ENCODE results near the gene CNPY3.
"Not testable (repeated sequence)": the region's sequence is repeated elsewhere in the genome, so short reads cannot be mapped to it uniquely, and the experiment has no call there.

CNPY3 gene

DNA sequence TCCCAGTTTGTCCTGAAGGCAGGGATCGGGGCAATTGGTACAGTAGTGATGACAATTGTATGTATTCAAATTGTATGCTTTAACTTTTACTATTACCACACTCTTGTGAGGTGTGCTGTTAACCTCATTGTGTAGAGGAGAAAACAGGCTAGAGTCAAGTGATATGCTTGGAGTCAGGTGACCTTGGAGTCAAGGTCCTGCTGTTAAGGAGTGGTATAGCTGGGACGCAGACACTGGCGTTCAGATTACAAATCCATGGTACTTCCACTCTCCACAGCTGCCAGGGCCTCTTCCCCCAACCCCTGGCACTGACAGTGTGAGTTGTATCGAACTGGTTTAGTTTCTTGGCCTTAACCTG lies 10.5 kb downstream of the CNPY3 start:
- H3K9me3 ChIP-seq (ENCODE audit: control insufficient read depth, low read length) = no peaks in the 10 kb centered on the region
- no peaks in the 10 kb centered on the region for H3K4me1 ChIP-seq (ENCODE audit: control insufficient read depth, insufficient read depth, low read depth, low read length)
- H2BK12ac ChIP-seq (ENCODE audit: low read length in 2 of 2) = no peak overlapping the region
- no peak overlapping the region for H2AK5ac ChIP-seq (ENCODE audit: low read length, severe bottlenecking)
- peaks cover 34% of the 10 kb centered on the region for H3K79me1 ChIP-seq (replicated peaks; ENCODE audit: low read length, poor library complexity, severe bottlenecking)
- H4K91ac ChIP-seq (ENCODE audit: low read length) = no peak overlapping the region
- H2BK15ac ChIP-seq (ENCODE audit: low read depth, poor library complexity, severe bottlenecking) = no peak overlapping the region
- no peaks in the 10 kb centered on the region for H3K27me3 ChIP-seq (ENCODE audit: control insufficient read depth in 1 of 2, insufficient read depth in 1 of 2, low read length in 2 of 2)
- H3K36me3 ChIP-seq (ENCODE audit: control insufficient read depth in 1 of 2, insufficient read depth in 2 of 2, low read depth in 1 of 2, low read length in 2 of 2) = peaks cover 62 to 70% of the 10 kb centered on the region in 2 experiments
- H2BK120ac ChIP-seq (ENCODE audit: low read depth, low read length) = no peak overlapping the region
- no peak overlapping the region for H4K8ac ChIP-seq (ENCODE audit: low read length)
- no peak overlapping the region for H2AFZ ChIP-seq (ENCODE audit: low read depth, low read length)
- no peak overlapping the region for H2BK5ac ChIP-seq (ENCODE audit: low read depth, low read length, poor library complexity, severe bottlenecking)
- H3K9ac ChIP-seq (ENCODE audit: low read length) = no peak overlapping the region
- H3K4me3 ChIP-seq (ENCODE audit: insufficient read depth in 1 of 2, low read depth in 1 of 2, low read length in 2 of 2) = no peak overlapping the region
- 86% methylated on average over 2 of the region's 4 CpGs for WGBS
- H3K27ac ChIP-seq (ENCODE audit: low read length, poor library complexity, severe bottlenecking) = no peak overlapping the region
- no peak overlapping the region for H3K4me2 ChIP-seq (ENCODE audit: low read length, poor library complexity, severe bottlenecking)
- no peak overlapping the region for H3K14ac ChIP-seq (ENCODE audit: low read length in 2 of 2)
- no peak overlapping the region for H3K4ac ChIP-seq (ENCODE audit: low read depth in 1 of 2, low read length in 2 of 2)
- H3K18ac ChIP-seq (ENCODE audit: low read depth in 1 of 2, low read length in 2 of 2) = no peak overlapping the region
- H3K23ac ChIP-seq (ENCODE audit: low read length in 2 of 2) = no peak overlapping the region
- DNase-seq = no peak

GRCh38 chr6:42940493-42941045 lies 11.3 kb downstream of the CNPY3 start:
- Histone ChIP-seq H3K14ac (ENCODE audit: low read length in 2 of 2) (peak overlapping the region in 1 of 2 experiments; percentile 74), H2BK12ac (ENCODE audit: low read length in 2 of 2) (no peak overlapping the region), H2AFZ (ENCODE audit: low read depth, low read length) (no peak overlapping the region), H3K27me3 (ENCODE audit: control insufficient read depth in 1 of 2, insufficient read depth in 1 of 2, low read length in 2 of 2) (no peaks in the 10 kb centered on the region), H2BK120ac (ENCODE audit: low read depth, low read length) (no peak overlapping the region), H2AK5ac (ENCODE audit: low read length, severe bottlenecking) (no peak overlapping the region), H3K4me2 (ENCODE audit: low read length, poor library complexity, severe bottlenecking) (no peak overlapping the region), H3K27ac (ENCODE audit: low read length, poor library complexity, severe bottlenecking) (no peak overlapping the region), H3K4me1 (ENCODE audit: control insufficient read depth, insufficient read depth, low read depth, low read length) (no peaks in the 10 kb centered on the region), H4K8ac (ENCODE audit: low read length) (no peak overlapping the region), H2BK15ac (ENCODE audit: low read depth, poor library complexity, severe bottlenecking) (no peak overlapping the region), H3K36me3 (ENCODE audit: control insufficient read depth in 1 of 2, insufficient read depth in 2 of 2, low read depth in 1 of 2, low read length in 2 of 2) (peaks cover 58 to 62% of the 10 kb centered on the region in 2 experiments), H3K79me1 (replicated peaks; ENCODE audit: low read length, poor library complexity, severe bottlenecking) (peaks cover 32% of the 10 kb centered on the region), H3K9me3 (ENCODE audit: control insufficient read depth, low read length) (no peaks in the 10 kb centered on the region), H3K4me3 (ENCODE audit: insufficient read depth in 1 of 2, low read depth in 1 of 2, low read length in 2 of 2) (no peak overlapping the region), H3K18ac (ENCODE audit: low read depth in 1 of 2, low read length in 2 of 2) (no peak overlapping the region), H4K91ac (ENCODE audit: low read length) (no peak overlapping the region), H3K9ac (ENCODE audit: low read length) (no peak overlapping the region), H3K4ac (ENCODE audit: low read depth in 1 of 2, low read length in 2 of 2) (no peak overlapping the region), H3K23ac (ENCODE audit: low read length in 2 of 2) (no peak overlapping the region), H2BK5ac (ENCODE audit: low read depth, low read length, poor library complexity, severe bottlenecking) (no peak overlapping the region)
- no peak for DNase-seq
- WGBS = 91% methylated on average over 6 of the region's 6 CpGs

DNA sequence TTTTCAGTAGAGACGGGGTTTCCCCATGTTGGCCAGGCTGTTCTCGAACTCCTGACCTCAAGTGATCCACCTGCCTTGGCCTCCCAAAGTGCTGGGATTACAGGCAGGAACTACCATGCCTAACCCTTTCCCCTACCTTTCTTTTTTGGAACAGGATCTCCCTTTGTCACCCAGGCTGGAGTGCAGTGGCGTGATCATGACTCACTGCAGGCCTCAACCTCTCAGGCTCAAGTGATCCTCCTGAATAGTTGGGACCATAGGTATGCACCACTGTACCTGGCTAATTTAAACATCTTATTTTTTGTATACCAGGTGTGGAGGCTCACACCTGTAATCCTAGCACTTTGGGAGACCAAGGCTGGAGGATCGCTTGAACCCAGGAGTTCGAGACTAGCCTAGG lies 12.1 kb downstream of the CNPY3 start:
- not testable (repeated sequence) for H4K91ac ChIP-seq (ENCODE audit: low read length)

GRCh38 chr6:42942444-42942843 lies 13.2 kb downstream of the CNPY3 start:
- Histone ChIP-seq H3K9ac (ENCODE audit: low read length) (no peak overlapping the region), H2BK15ac (ENCODE audit: low read depth, poor library complexity, severe bottlenecking) (no peak overlapping the region), H3K27me3 (ENCODE audit: control insufficient read depth in 1 of 2, insufficient read depth in 1 of 2, low read length in 2 of 2) (no peaks in the 10 kb centered on the region), H3K23ac (ENCODE audit: low read length in 2 of 2) (no peak overlapping the region), H3K18ac (ENCODE audit: low read depth in 1 of 2, low read length in 2 of 2) (no peak overlapping the region), H2AFZ (ENCODE audit: low read depth, low read length) (no peak overlapping the region), H3K14ac (ENCODE audit: low read length in 2 of 2) (no peak overlapping the region), H2BK120ac (ENCODE audit: low read depth, low read length) (no peak overlapping the region), H3K4me3 (ENCODE audit: insufficient read depth in 1 of 2, low read depth in 1 of 2, low read length in 2 of 2) (no peak overlapping the region), H2BK12ac (ENCODE audit: low read length in 2 of 2) (no peak overlapping the region), H3K9me3 (ENCODE audit: control insufficient read depth, low read length) (no peaks in the 10 kb centered on the region), H3K79me1 (replicated peaks; ENCODE audit: low read length, poor library complexity, severe bottlenecking) (peaks cover 23% of the 10 kb centered on the region), H3K27ac (ENCODE audit: low read length, poor library complexity, severe bottlenecking) (no peak overlapping the region), H3K4me2 (ENCODE audit: low read length, poor library complexity, severe bottlenecking) (no peak overlapping the region), H4K8ac (ENCODE audit: low read length) (no peak overlapping the region), H4K91ac (ENCODE audit: low read length) (no peak overlapping the region), H3K4ac (ENCODE audit: low read depth in 1 of 2, low read length in 2 of 2) (no peak overlapping the region), H2BK5ac (ENCODE audit: low read depth, low read length, poor library complexity, severe bottlenecking) (no peak overlapping the region), H2AK5ac (ENCODE audit: low read length, severe bottlenecking) (no peak overlapping the region), H3K4me1 (ENCODE audit: control insufficient read depth, insufficient read depth, low read depth, low read length) (no peaks in the 10 kb centered on the region), H3K36me3 (ENCODE audit: control insufficient read depth in 1 of 2, insufficient read depth in 2 of 2, low read depth in 1 of 2, low read length in 2 of 2) (peaks cover 45% of the 10 kb centered on the region in 2 experiments)
- DNase-seq = no peak
- 88% methylated on average over 7 of the region's 7 CpGs for WGBS

More for the DNA sequence above, 12.1 kb downstream of the CNPY3 start:
- not testable (repeated sequence) for H2BK5ac ChIP-seq (ENCODE audit: low read depth, low read length, poor library complexity, severe bottlenecking); H3K27ac ChIP-seq (ENCODE audit: low read length, poor library complexity, severe bottlenecking); H3K4me2 ChIP-seq (ENCODE audit: low read length, poor library complexity, severe bottlenecking); H3K4me1 ChIP-seq (ENCODE audit: control insufficient read depth, insufficient read depth, low read depth, low read length); H3K18ac ChIP-seq (ENCODE audit: low read depth in 1 of 2, low read length in 2 of 2); H2BK120ac ChIP-seq (ENCODE audit: low read depth, low read length); H3K9ac ChIP-seq (ENCODE audit: low read length); H2AK5ac ChIP-seq (ENCODE audit: low read length, severe bottlenecking); H3K14ac ChIP-seq (ENCODE audit: low read length in 2 of 2); H3K27me3 ChIP-seq (ENCODE audit: control insufficient read depth in 1 of 2, insufficient read depth in 1 of 2, low read length in 2 of 2); H3K4me3 ChIP-seq (ENCODE audit: insufficient read depth in 1 of 2, low read depth in 1 of 2, low read length in 2 of 2); DNase-seq; H4K8ac ChIP-seq (ENCODE audit: low read length); H3K23ac ChIP-seq (ENCODE audit: low read length in 2 of 2); H2BK15ac ChIP-seq (ENCODE audit: low read depth, poor library complexity, severe bottlenecking); H3K9me3 ChIP-seq (ENCODE audit: control insufficient read depth, low read length); H3K4ac ChIP-seq (ENCODE audit: low read depth in 1 of 2, low read length in 2 of 2); H2BK12ac ChIP-seq (ENCODE audit: low read length in 2 of 2); H2AFZ ChIP-seq (ENCODE audit: low read depth, low read length)
- Histone ChIP-seq H3K36me3 (ENCODE audit: control insufficient read depth in 1 of 2, insufficient read depth in 2 of 2, low read depth in 1 of 2, low read length in 2 of 2) (peaks cover 54% of the 10 kb centered on the region in 2 experiments), H3K79me1 (replicated peaks; ENCODE audit: low read length, poor library complexity, severe bottlenecking) (peaks cover 29% of the 10 kb centered on the region)
- 97% methylated on average over 4 of the region's 5 CpGs for WGBS
